Right lobe of liver (tissue), 6 donors: Measurements from ENCODE around the gene SARS2. TPM values are rescaled to one million over a fixed set of nuclear protein-coding genes. Genes with fewer than 3 reads are reported as not detected.

ENCODE experiments used
- ATAC-seq, 4 donors: fragments of 200-7000 bp; cut with Tn5 transposase; one replicate each; pipeline ENCODE4 v1.9.1; 2020; ENCODE audit warnings: mild to moderate bottlenecking in 4 of 4, moderate library complexity in 4 of 4
- DNase-seq, 3 donors: peaks; one replicate each; pipeline ENCODE4 v3.0.0-alpha.2; 2020
- H3K27ac ChIP-seq, 3 donors: fragments of 200-600 bp; one replicate each; pipeline ENCODE4 v1.8.0; 2022
- H3K27me3 ChIP-seq, 2 donors: fragments of 200-600 bp; one replicate each; pipeline ENCODE4 v1.8.0; 2022
- H3K36me3 ChIP-seq, 4 donors: fragments of 200-600 bp; sonication (generic) in 1 of 4; one replicate each; pipeline versions ENCODE4 v1.5.1 to v1.8.0; 2017 to 2022; ENCODE audit warnings: control low read depth in 1 of 4
- H3K4me1 ChIP-seq, 4 donors: fragments of 200-600 bp; sonication (generic) in 1 of 4; one replicate each; pipeline versions ENCODE4 v1.5.1 to v1.8.0; 2017 to 2022; ENCODE audit warnings: control low read depth in 1 of 4
- H3K4me3 ChIP-seq, 3 donors: fragments of 200-600 bp; one replicate each; pipeline ENCODE4 v1.8.0; 2022
- H3K9me3 ChIP-seq, 4 donors: fragments of 200-600 bp; sonication (generic) in 1 of 4; one replicate each; pipeline versions ENCODE4 v1.5.1 to v1.8.0; 2017 to 2022; ENCODE audit warnings: control low read depth in 1 of 4
- POLR2A ChIP-seq: fragments of 450-650 bp; IDR thresholded peaks from one replicate; pipeline ENCODE4 v1.6.1; 2017; ENCODE audit warnings: antibody characterized with exemption, mild to moderate bottlenecking
- WGBS: methylation state at CpG from one replicate; pipeline ENCODE4 v1.1.6; 2018; ENCODE audit warnings: low coverage, low lambda C conversion rate; ENCODE audit not compliant: insufficient coverage; ENCODE audit errors: missing lambda C conversion rate; 5-methylcytosine and 5-hydroxymethylcytosine counted together
- intact Hi-C, 2 donors: fragments of 100-400 bp; cut with DNase I; formaldehyde crosslinking; loops; one replicate each; pipeline versions ENCODE4 v1.11.2 to v1.14.1; 2022
- total RNA-seq, 6 experiments: library from RNA; depleted of rRNA in 2 of 6; stranded (reverse); fragments of >200 nt in 2 of 6; fragmentation: NEBNext Ultra II Directional in 3 of 6; extraction: Animal tissue kit (Norgen Biotek cat#: 25700) in 3 of 6; gene quantifications; one replicate each; pipeline versions ENCODE4 v1.1.0 to v1.2.4, GENCODE V29; 2016 to 2023
- TF ChIP-seq, protein P1 (sequence below), 4 donors: fragments of 200-600 bp in 3 of 4; fragments of 450-650 bp in 1 of 4; IDR thresholded peaks; one replicate each; pipeline versions ENCODE4 v1.5.1 to v1.8.0; 2016 to 2022; ENCODE audit warnings: antibody characterized with exemption in 4 of 4, mild to moderate bottlenecking in 2 of 4
- donor health status: DM: no; HTN: yes; CAD: no.
- donor health status: DM: no; HTN: no; CAD: no.
- donor health status: DM: no; HTN: no; CAD: no.
- donor health status: DM: no; HTN: yes; CAD: no.
- donor health status: DM: no; HTN: yes; CAD: no.

SARS2 gene
- total RNA-seq, 6 experiments from 2014 or later = 10.6 to 26.5 (median 18.7) TPM

DNA sequence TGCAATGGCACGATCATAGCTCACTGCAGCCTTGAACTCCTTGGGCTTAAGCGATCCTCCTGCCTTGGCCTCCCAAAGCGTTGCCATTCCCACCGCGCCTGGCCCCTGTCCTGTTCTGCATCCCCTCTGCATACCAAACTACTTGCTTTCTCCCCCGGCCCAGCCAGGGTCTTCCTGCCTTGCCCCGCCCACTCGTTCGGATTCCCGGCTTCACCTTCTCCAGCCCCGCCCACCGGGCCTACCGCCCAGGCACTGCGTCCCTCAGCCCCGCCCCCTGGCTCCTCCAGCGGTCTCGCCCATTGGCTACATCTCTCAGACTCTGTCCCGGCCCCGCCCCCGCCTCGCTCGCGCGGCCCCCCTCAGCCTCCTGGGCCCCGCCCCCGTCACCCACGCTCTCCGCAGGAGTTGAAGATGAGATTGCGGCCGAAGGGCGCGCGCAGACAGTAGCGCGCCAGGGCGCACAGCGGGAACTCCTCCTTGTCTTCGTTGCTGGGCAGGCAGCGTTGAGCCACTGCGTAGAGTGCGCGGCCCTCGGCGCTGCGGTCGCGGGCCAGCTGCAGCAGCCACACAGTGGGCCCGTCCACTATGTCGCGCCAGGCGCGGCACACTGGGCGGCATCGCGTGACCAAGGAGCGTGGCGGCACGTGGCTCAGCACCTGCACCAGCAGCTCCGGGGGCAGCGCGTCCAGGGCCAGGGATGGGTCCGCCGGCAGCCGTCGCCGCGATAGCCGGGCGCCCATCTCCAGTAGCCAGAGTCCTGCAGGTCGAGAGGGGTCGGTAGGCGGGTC is 19.2 kb upstream of the SARS2 start:
- Histone ChIP-seq H3K4me1 (peaks cover 0 to 19% (median 7%) of the 10 kb centered on the region in 4 donors), H3K27ac (no peak overlapping the region), H3K9me3 (no peaks in the 10 kb centered on the region), H3K4me3 (peak overlapping the region in 2 of 3 donors; percentile 16 to 40), H3K27me3 (no peaks in the 10 kb centered on the region), H3K36me3 (peaks cover 0 to 6% (median 0%) of the 10 kb centered on the region in 4 donors)
- peak; percentile 73 to 87 (median 78) for ATAC-seq
- DNase-seq = peak; percentile 78 to 86 (median 82)
- WGBS = 49% methylated on average over 23 of the region's 72 CpGs
- intact Hi-C loops = no loop called here
- TF ChIP-seq POLR2A = no peak
- TF ChIP-seq, protein P1, sequence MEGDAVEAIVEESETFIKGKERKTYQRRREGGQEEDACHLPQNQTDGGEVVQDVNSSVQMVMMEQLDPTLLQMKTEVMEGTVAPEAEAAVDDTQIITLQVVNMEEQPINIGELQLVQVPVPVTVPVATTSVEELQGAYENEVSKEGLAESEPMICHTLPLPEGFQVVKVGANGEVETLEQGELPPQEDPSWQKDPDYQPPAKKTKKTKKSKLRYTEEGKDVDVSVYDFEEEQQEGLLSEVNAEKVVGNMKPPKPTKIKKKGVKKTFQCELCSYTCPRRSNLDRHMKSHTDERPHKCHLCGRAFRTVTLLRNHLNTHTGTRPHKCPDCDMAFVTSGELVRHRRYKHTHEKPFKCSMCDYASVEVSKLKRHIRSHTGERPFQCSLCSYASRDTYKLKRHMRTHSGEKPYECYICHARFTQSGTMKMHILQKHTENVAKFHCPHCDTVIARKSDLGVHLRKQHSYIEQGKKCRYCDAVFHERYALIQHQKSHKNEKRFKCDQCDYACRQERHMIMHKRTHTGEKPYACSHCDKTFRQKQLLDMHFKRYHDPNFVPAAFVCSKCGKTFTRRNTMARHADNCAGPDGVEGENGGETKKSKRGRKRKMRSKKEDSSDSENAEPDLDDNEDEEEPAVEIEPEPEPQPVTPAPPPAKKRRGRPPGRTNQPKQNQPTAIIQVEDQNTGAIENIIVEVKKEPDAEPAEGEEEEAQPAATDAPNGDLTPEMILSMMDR (IDR thresholded peaks at IDR 0.05) = no peak

GRCh38 chr19:38946229-38947010 is 15.9 kb upstream of the SARS2 start:
- H3K4me3 ChIP-seq = no peak overlapping the region
- H3K27me3 ChIP-seq = no peaks in the 10 kb centered on the region
- 80% methylated on average over 4 of the region's 11 CpGs for WGBS
- ATAC-seq (no peak), DNase-seq (no peak)
- H3K27ac ChIP-seq = no peak overlapping the region
- no peaks in the 10 kb centered on the region for H3K9me3 ChIP-seq
- TF ChIP-seq, protein P1 (IDR thresholded peaks at IDR 0.05) = no peak
- TF ChIP-seq POLR2A = no peak
- peaks cover 0 to 6% (median 2%) of the 10 kb centered on the region in 4 donors for H3K36me3 ChIP-seq
- H3K4me1 ChIP-seq = peaks cover 0 to 9% (median 0%) of the 10 kb centered on the region in 4 donors
- intact Hi-C loops = no loop called here

- ATAC-seq = no peak
- intact Hi-C loops = no loop called here
- no peaks in the 10 kb centered on the region for H3K9me3 ChIP-seq
- no CpG with 5 or more reads among the region's 3 CpGs for WGBS
- DNase-seq = peak in 1 of 3 donors; percentile 14
- H3K4me1 ChIP-seq = peaks cover 0 to 8% (median 0%) of the 10 kb centered on the region in 4 donors
- H3K27ac ChIP-seq = no peak overlapping the region
- no peaks in the 10 kb centered on the region for H3K27me3 ChIP-seq
- no peak overlapping the region for H3K4me3 ChIP-seq
- H3K36me3 ChIP-seq = peaks cover 0 to 6% (median 2%) of the 10 kb centered on the region in 4 donors
- TF ChIP-seq POLR2A = no peak
- TF ChIP-seq, protein P1 (IDR thresholded peaks at IDR 0.05) = no peak
Measured at GRCh38 chr19:38945562-38946228, 15.1 kb upstream of the SARS2 start.

DNA sequence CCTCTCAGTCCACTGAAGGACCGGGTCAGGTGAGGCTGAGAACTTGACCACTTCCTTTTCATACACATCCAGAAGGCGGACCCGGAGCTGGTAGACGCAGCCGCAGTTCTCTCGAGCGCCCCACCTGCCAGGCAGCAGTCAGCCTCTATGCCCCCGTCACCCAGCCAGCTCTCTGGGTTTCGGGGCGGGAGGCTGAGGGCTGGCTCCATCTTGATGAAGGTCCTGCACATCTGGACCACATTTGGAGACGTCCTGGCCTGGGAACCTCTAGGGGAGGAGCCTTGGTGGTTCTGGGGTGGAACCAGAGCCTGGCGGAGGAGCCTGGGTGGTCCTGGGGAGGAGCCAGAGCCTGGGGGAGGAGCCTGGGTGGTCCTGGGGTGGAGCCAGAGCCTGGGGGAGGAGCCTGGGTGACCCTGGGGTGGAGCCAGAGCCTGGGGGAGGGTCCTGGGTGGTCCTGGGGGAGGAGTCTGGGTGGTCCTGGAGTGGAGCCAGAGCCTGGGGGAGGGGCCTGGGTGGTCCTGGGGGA is 14.5 kb upstream of the SARS2 start:
- Histone ChIP-seq H3K9me3 (no peaks in the 10 kb centered on the region), H3K36me3 (peaks cover 0 to 6% (median 2%) of the 10 kb centered on the region in 4 donors), H3K27me3 (no peaks in the 10 kb centered on the region), H3K4me1 (peaks cover 0 to 2% (median 0%) of the 10 kb centered on the region in 4 donors), H3K27ac (no peak overlapping the region), H3K4me3 (no peak overlapping the region)
- no peak for ATAC-seq
- no peak for TF ChIP-seq POLR2A
- TF ChIP-seq, protein P1 (IDR thresholded peaks at IDR 0.05) = no peak
- DNase-seq = peak in 1 of 3 donors; percentile 19
- intact Hi-C loops = no loop called here
- no CpG with 5 or more reads among the region's 12 CpGs for WGBS
